K562 (cell line): Measurements from ENCODE around the gene TFAP2D.

ENCODE experiments used
- AFF1 ChIP-seq, 2 experiments: fragments of 450-650 bp; IDR thresholded peaks; 2 replicates each; pipeline ENCODE4 v1.6.1; 2018; ENCODE audit warnings: mild to moderate bottlenecking in 2 of 2, low read depth in 1 of 2; ENCODE audit not compliant: partially characterized antibody in 2 of 2
- BCOR ChIP-seq: fragments of 450-650 bp; IDR thresholded peaks from 2 replicates; pipeline ENCODE4 v1.6.1; 2016
- CREB1 ChIP-seq, 2 experiments: sonication (generic) in 1 of 2; formaldehyde crosslinking in 1 of 2; IDR thresholded peaks; 2 replicates each; pipeline versions ENCODE4 v1.6.1 to v1.8.0; 2012 to 2022; ENCODE audit warnings: inconsistent platforms in 1 of 2, mild to moderate bottlenecking in 1 of 2, missing genetic modification reagents in 1 of 2, moderate library complexity in 1 of 2
- CTCF ChIP-seq, 3 experiments: IDR thresholded peaks in 2 of 3; conservative IDR thresholded peaks in 1 of 3; 2 replicates each; pipeline ENCODE4 v1.5.1; 2011 to 2012; ENCODE audit warnings: low read length in 3 of 3, mild to moderate bottlenecking in 3 of 3, control low read depth in 2 of 3, improper control_type of control experiment in 1 of 3, inconsistent platforms in 1 of 3, low read depth in 1 of 3, mixed read lengths in 1 of 3, moderate library complexity in 1 of 3; ENCODE audit not compliant: insufficient read depth in 2 of 3
- CXXC5 ChIP-seq: fragments of 250-450 bp; sonication (Bioruptor Pico); IDR thresholded peaks from 2 replicates; pipeline ENCODE4 v1.8.0; 2022; ENCODE audit warnings: inconsistent platforms, mild to moderate bottlenecking, moderate library complexity
- E2F6 ChIP-seq, 2 experiments: IDR thresholded peaks; 2 replicates each; pipeline ENCODE4 v1.6.1; 2011; ENCODE audit warnings: borderline replicate concordance in 1 of 2, control low read depth in 1 of 2, low read depth in 1 of 2, low read length in 1 of 2, mild to moderate bottlenecking in 1 of 2, mixed read lengths in 1 of 2, moderate library complexity in 1 of 2; ENCODE audit not compliant: insufficient read depth in 1 of 2, insufficient read length in 1 of 2, poor library complexity in 1 of 2, severe bottlenecking in 1 of 2; ENCODE audit errors: extremely low read depth in 1 of 2
- FOXA1 ChIP-seq: fragments of 450-650 bp; IDR thresholded peaks from 2 replicates; pipeline ENCODE4 v1.6.1; 2016; ENCODE audit warnings: mild to moderate bottlenecking, borderline replicate concordance
- IRF1 ChIP-seq: sonication (generic); formaldehyde crosslinking; IDR thresholded peaks from 2 replicates; pipeline ENCODE4 v1.8.0; 2022; ENCODE audit warnings: missing genetic modification reagents, mild to moderate bottlenecking, borderline replicate concordance
- MXI1 ChIP-seq: IDR thresholded peaks from 2 replicates; pipeline ENCODE4 v1.6.1; 2011; ENCODE audit warnings: low read depth, mild to moderate bottlenecking, improper control_type of control experiment, low read length
- NR1H2 ChIP-seq: sonication (generic); formaldehyde crosslinking; IDR thresholded peaks from 2 replicates; pipeline ENCODE4 v1.4.0; 2020; ENCODE audit warnings: mild to moderate bottlenecking, missing genetic modification reagents
- POLR2AphosphoS2 ChIP-seq: IDR thresholded peaks from 2 replicates; pipeline ENCODE4 v1.6.1; 2012; ENCODE audit warnings: low read length, improper control_type of control experiment
- RAD51 ChIP-seq: fragments of 450-650 bp; IDR thresholded peaks from 2 replicates; pipeline ENCODE4 v1.7.1; 2016; ENCODE audit warnings: low read depth, mild to moderate bottlenecking, borderline replicate concordance
- TCF7 ChIP-seq: sonication (generic); IDR thresholded peaks from 2 replicates; pipeline ENCODE4 v1.6.1; 2016; ENCODE audit warnings: antibody characterized with exemption, borderline replicate concordance
- ZC3H11A ChIP-seq: IDR thresholded peaks from 2 replicates; pipeline ENCODE4 v1.6.1; 2012; ENCODE audit warnings: low read depth, low read length, improper control_type of control experiment

GRCh38 chr6:50724381-50725124 is 11.2 kb downstream of the TFAP2D start:
- TF ChIP-seq NR1H2 (CRISPR knock-in tag) = no peak
- TF ChIP-seq MXI1 = no peak
- TF ChIP-seq CXXC5 (CRISPR knock-in tag) = no peak
- no peak for TF ChIP-seq ZC3H11A
- TF ChIP-seq CTCF (IDR thresholded peaks at IDR 0.05 in 2 of 3, conservative IDR thresholded peaks at IDR 0.05 in 1 of 3; ENCODE audit: insufficient read depth in 2 of 3, low read depth in 1 of 3, low read length in 3 of 3) = no peak
- no peak for TF ChIP-seq E2F6 (IDR thresholded peaks at IDR 0.05; ENCODE audit: borderline replicate concordance in 1 of 2, extremely low read depth in 1 of 2, insufficient read depth in 1 of 2, insufficient read length in 1 of 2, low read depth in 1 of 2, low read length in 1 of 2, poor library complexity in 1 of 2, severe bottlenecking in 1 of 2)
- TF ChIP-seq TCF7 = no peak
- no peak for TF ChIP-seq AFF1 (IDR thresholded peaks at IDR 0.05; ENCODE audit: low read depth in 1 of 2, partially characterized antibody in 2 of 2)
- TF ChIP-seq FOXA1 = no peak
- no peak for TF ChIP-seq CREB1 (IDR thresholded peaks at IDR 0.05)
- TF ChIP-seq CREB1 (CRISPR knock-in tag; IDR thresholded peaks at IDR 0.05) = no peak
- no peak for TF ChIP-seq POLR2AphosphoS2
- TF ChIP-seq RAD51 = no peak
- TF ChIP-seq IRF1 (CRISPR knock-in tag) = no peak
- TF ChIP-seq BCOR = no peak
